K562 (cell line): ENCODE measurements around the gene VPS45. TPM values are rescaled to one million over a fixed set of nuclear protein-coding genes. Genes with fewer than 3 reads are reported as not detected.
A peak's percentile ranks its signal among the peaks of the same experiment; 100 is the strongest.

Experiments
- AFF1 ChIP-seq, 2 experiments: fragments of 450-650 bp; IDR thresholded peaks; 2 replicates each; pipeline ENCODE4 v1.6.1; 2018; ENCODE audit warnings: mild to moderate bottlenecking in 2 of 2, low read depth in 1 of 2; ENCODE audit not compliant: partially characterized antibody in 2 of 2
- CCNT2 ChIP-seq: IDR thresholded peaks from 2 replicates; pipeline ENCODE4 v1.6.1; 2011; ENCODE audit warnings: borderline replicate concordance, low read depth, mild to moderate bottlenecking, moderate library complexity, mixed read lengths, low read length; ENCODE audit not compliant: insufficient read length; ENCODE audit errors: extremely low read depth
- ETV1 ChIP-seq: fragments of 450-650 bp; conservative IDR thresholded peaks from 2 replicates; pipeline ENCODE4 v1.6.1; 2016; ENCODE audit warnings: missing genetic modification characterization, control low read depth, low read depth, missing compliant biosample characterization
- FIP1L1 ChIP-seq: fragments of 200-400 bp; formaldehyde crosslinking; IDR thresholded peaks from 2 replicates; pipeline ENCODE4 v1.6.1; 2018; ENCODE audit warnings: mild to moderate bottlenecking, low read depth, low read length; ENCODE audit not compliant: poor library complexity, severe bottlenecking
- FOXA1 ChIP-seq: fragments of 450-650 bp; IDR thresholded peaks from 2 replicates; pipeline ENCODE4 v1.6.1; 2016; ENCODE audit warnings: mild to moderate bottlenecking, borderline replicate concordance
- GABPA ChIP-seq: fragments of 200-800 bp; sonication (Bioruptor generic); conservative IDR thresholded peaks from 2 replicates; pipeline ENCODE4 v1.6.1; 2016; ENCODE audit warnings: low read depth, missing genetic modification characterization, missing compliant biosample characterization
- HEY1 ChIP-seq: fragments of 250-450 bp; sonication (Bioruptor Pico); IDR thresholded peaks from 2 replicates; pipeline ENCODE4 v1.5.0; 2020; ENCODE audit warnings: mild to moderate bottlenecking, moderate library complexity, borderline replicate concordance
- MCM3 ChIP-seq: fragments of 450-650 bp; IDR thresholded peaks from 2 replicates; pipeline ENCODE4 v1.6.1; 2016
- MLLT1 ChIP-seq, 2 experiments: fragments of 450-650 bp; IDR thresholded peaks; 2 replicates each; pipeline ENCODE4 v1.6.1; 2016
- SIRT6 ChIP-seq: IDR thresholded peaks from one replicate; pipeline ENCODE4 v1.6.1; 2012; ENCODE audit warnings: low read depth, mild to moderate bottlenecking, control low read depth, inconsistent platforms, low read length, moderate library complexity
- TRIM24 ChIP-seq, 2 experiments: fragments of 450-650 bp; IDR thresholded peaks; 2 replicates each; pipeline ENCODE4 v1.6.1; 2016
- ZBTB11 ChIP-seq, 3 experiments: fragments of 200-800 bp in 1 of 3; fragments of 250-450 bp in 1 of 3; fragments of 450-650 bp in 1 of 3; sonication (Bioruptor Pico) in 1 of 3; sonication (Bioruptor generic) in 1 of 3; formaldehyde crosslinking in 1 of 3; IDR thresholded peaks; 2 replicates each; pipeline versions ENCODE4 v1.6.1 to v1.8.0; 2016 to 2022; ENCODE audit warnings: mild to moderate bottlenecking in 2 of 3, missing genetic modification characterization in 2 of 3, missing compliant biosample characterization in 1 of 3, moderate library complexity in 1 of 3
- ZNF12 ChIP-seq: sonication (generic); formaldehyde crosslinking; IDR thresholded peaks from 2 replicates; pipeline ENCODE4 v1.4.0; 2020; ENCODE audit warnings: mild to moderate bottlenecking, missing genetic modification reagents
- ZNF133 ChIP-seq: fragments of 250-450 bp; sonication (Bioruptor Pico); IDR thresholded peaks from 2 replicates; pipeline ENCODE4 v1.4.0; 2020; ENCODE audit warnings: mild to moderate bottlenecking
- ZNF175 ChIP-seq: fragments of 200-800 bp; sonication (Bioruptor generic); IDR thresholded peaks from 2 replicates; pipeline ENCODE4 v1.6.1; 2016; ENCODE audit warnings: low read depth, mild to moderate bottlenecking, missing genetic modification characterization, missing compliant biosample characterization
- ZNF644 ChIP-seq: fragments of 200-800 bp; sonication (Bioruptor generic); IDR thresholded peaks from 2 replicates; pipeline ENCODE4 v1.6.1; 2016; ENCODE audit warnings: low read depth, missing genetic modification characterization, missing compliant biosample characterization
- ZNF75A ChIP-seq: fragments of 450-650 bp; formaldehyde crosslinking; IDR thresholded peaks from 2 replicates; pipeline ENCODE4 v1.4.0; 2020; ENCODE audit warnings: mild to moderate bottlenecking
- polyA plus RNA-seq, 8 experiments: library from polyadenylated mRNA; depleted of rRNA in 4 of 8; stranded (reverse) in 5 of 8; unstranded in 3 of 8; fragments of >200 nt; fragmentation: Nextera tagmentation in 2 of 8; fragmentation: Illumina TruSeq in 1 of 8; extraction: Ambion mirVana in 2 of 8; extraction: Trizol in 1 of 8; gene quantifications; 2 replicates each; pipeline versions ENCODE4 v1.2.1 to v1.2.3, GENCODE V29; 2011 to 2014; ENCODE audit warnings: inconsistent platforms in 1 of 8, missing spikeins in 1 of 8
- total RNA-seq, 7 experiments: library from RNA; depleted of rRNA in 6 of 7; stranded (reverse); fragments of >200 nt in 6 of 7; fragmentation: Illumina TruSeq in 2 of 7; extraction: Trizol in 2 of 7; gene quantifications; 2 replicates each; pipeline versions ENCODE4 v1.2.1 to v1.2.3, GENCODE V29; 2011 to 2021; ENCODE audit warnings: low replicate concordance in 1 of 7

The VPS45 gene
- total and polyA plus RNA-seq, 9 of the 15 experiments (the other 6 are each of a cell fraction or from before 2014, with no cell fraction given): 17.9 to 48.2 (median 34.4) TPM

GRCh38 chr1:150067184-150068108 lies at the start of gene VPS45 (continued):
- peak; percentile 22 to 63 for TF ChIP-seq AFF1 (IDR thresholded peaks at IDR 0.05; ENCODE audit: low read depth in 1 of 2, partially characterized antibody in 2 of 2)
- TF ChIP-seq GABPA (tag): peak; percentile 99
- no peak for TF ChIP-seq MCM3
- no peak for TF ChIP-seq SIRT6
- TF ChIP-seq ZNF644: no peak; the same call in 1 of the 2 replicates
- no peak for TF ChIP-seq ZNF133 (CRISPR knock-in tag)
- no peak for TF ChIP-seq MLLT1 (IDR thresholded peaks at IDR 0.05)
- TF ChIP-seq ETV1 (tag): peak; percentile 66; the same call in 1 of the 2 replicates
- no peak for TF ChIP-seq FOXA1
- no peak for TF ChIP-seq HEY1 (CRISPR knock-in tag)
- no peak for TF ChIP-seq ZNF175
- TF ChIP-seq FIP1L1: no peak
- TF ChIP-seq ZNF12: peak; percentile 79
- TF ChIP-seq ZBTB11 (CRISPR knock-in tag; IDR thresholded peaks at IDR 0.05): peak; percentile 92 to 99 (median 98)
- no peak for TF ChIP-seq ZNF75A
- no peak for TF ChIP-seq CCNT2
- peak in 1 of 2 experiments; percentile 97; a peak in 2 of 4 replicates for TF ChIP-seq TRIM24 (IDR thresholded peaks at IDR 0.05)
